Measurements from ENCODE around the gene ATP4A.

DNA sequence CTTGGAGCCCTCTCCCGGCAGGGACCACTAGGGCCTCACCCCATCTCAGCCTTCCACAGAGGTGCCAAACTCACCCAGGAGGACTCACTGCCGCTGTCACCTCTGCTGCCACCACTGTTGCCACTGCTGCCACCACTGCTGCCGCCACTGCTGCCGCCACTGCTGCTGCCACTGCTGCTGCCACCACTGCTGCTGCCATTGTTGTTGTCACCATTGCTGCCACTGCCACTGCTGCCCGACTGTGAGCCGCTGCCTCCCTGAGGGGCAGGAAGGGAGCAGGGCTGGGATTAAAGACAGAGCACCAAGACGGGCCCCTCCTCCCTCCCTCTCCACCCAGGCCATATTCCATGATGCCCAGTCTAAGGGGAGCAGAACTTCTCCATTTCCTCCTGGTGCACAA lies 52.1 kb downstream of the ATP4A start:
- TF ChIP-seq TAF1 (IDR thresholded peaks at IDR 0.05; ENCODE audit: low read depth, low read length): no peak
- TF ChIP-seq POLR2A (IDR thresholded peaks at IDR 0.05; ENCODE audit: low read depth, low read length): no peak
